ENCODE data around the gene OLFML2A.

DNA sequence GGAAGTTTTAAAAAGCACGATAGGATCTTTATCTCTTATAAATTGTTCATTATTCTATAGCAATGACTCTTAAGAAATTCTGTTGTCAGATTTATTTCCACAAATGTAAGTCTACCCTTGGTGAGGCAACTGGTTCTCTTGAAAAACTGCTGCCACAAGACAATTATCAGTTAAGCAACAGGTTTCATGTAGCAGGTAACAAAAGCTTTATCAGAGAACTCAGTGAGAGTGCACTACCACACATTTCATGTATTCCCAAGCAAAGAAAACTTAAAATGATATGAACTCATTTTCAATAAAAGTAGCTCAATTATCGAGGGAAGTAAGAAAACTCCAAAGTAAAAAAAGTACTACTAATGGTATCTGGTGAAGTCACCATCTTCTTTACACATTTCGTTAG lies 15.2 kb upstream of the OLFML2A start:
- TF ChIP-seq POLR2A (IDR thresholded peaks at IDR 0.05; ENCODE audit: low read depth, low read length) (no peak), TAF1 (IDR thresholded peaks at IDR 0.05; ENCODE audit: borderline replicate concordance, low read depth, low read length) (no peak), POLR2AphosphoS5 (IDR thresholded peaks at IDR 0.05; ENCODE audit: low read depth, low read length) (no peak)

Data from GM12892 (cell line).